Measurements from ENCODE around the gene DNAJB4. TPM values are rescaled to one million over a fixed set of nuclear protein-coding genes. Genes with fewer than 3 reads are reported as not detected.

Gene DNAJB4
- total RNA-seq (2016; rRNA removed; fragmentation: Illumina TruSeq; extraction: Trizol): 18.6 and 25.7 TPM in 2 replicates
- total RNA-seq (2016; cell fraction: cytosol; rRNA removed; fragmentation: Illumina TruSeq; extraction: Trizol; ENCODE audit: low read depth): 2.7 and 3.0 TPM in 2 replicates
- total RNA-seq (2016; cell fraction: insoluble cytoplasmic fraction; rRNA removed; fragmentation: Illumina TruSeq; extraction: Trizol): 16.9 and 25.9 TPM in 2 replicates
- 5.7 and 9.7 TPM in 2 replicates for total RNA-seq (2016; cell fraction: membrane; rRNA removed; fragmentation: Illumina TruSeq; extraction: Trizol)
- 14.1 and 15.4 TPM in 2 replicates for total RNA-seq (2016; cell fraction: nucleus; rRNA removed; fragmentation: Illumina TruSeq; extraction: Trizol)
- 3.0 and 4.4 TPM in 2 replicates for polyA plus RNA-seq (2011; rRNA removed)
- 2.3 and 2.8 TPM in 2 replicates for polyA plus RNA-seq (2011; cell fraction: cytosol; rRNA removed)
- polyA plus RNA-seq (2011; cell fraction: nucleus; rRNA removed): 4.2 and 4.7 TPM in 2 replicates
- 9.3 and 9.6 TPM in 2 replicates for polyA plus RNA-seq (2012)
- 0.76 and 1.0 TPM in 2 replicates for polyA plus RNA-seq (2016; cell fraction: cytosol; fragmentation: Illumina TruSeq; extraction: Trizol; ENCODE audit: low read depth)
- polyA plus RNA-seq (2016; cell fraction: insoluble cytoplasmic fraction; fragmentation: Illumina TruSeq; extraction: Trizol; ENCODE audit: low read depth): 17.4 and 17.8 TPM in 2 replicates
- 2.1 and 2.3 TPM in 2 replicates for polyA plus RNA-seq (2016; cell fraction: membrane; fragmentation: Illumina TruSeq; extraction: Trizol; ENCODE audit: low read depth)
- 14.1 and 15.4 TPM in 2 replicates for polyA plus RNA-seq (2016; cell fraction: nucleus; fragmentation: Illumina TruSeq; extraction: Trizol; ENCODE audit: insufficient read depth, low read depth)
- polyA minus RNA-seq (2011; rRNA and poly(A)+ RNA removed; ENCODE audit: low replicate concordance): 3.2 and 9.2 TPM in 2 replicates
- 5.0 and 5.2 TPM in 2 replicates for polyA minus RNA-seq (2011; cell fraction: cytosol; rRNA and poly(A)+ RNA removed)
- 15.8 and 16.3 TPM in 2 replicates for polyA minus RNA-seq (2011; cell fraction: nucleus; rRNA and poly(A)+ RNA removed)
- percentile 63 among the genes with signal in this experiment for Bru-seq, nascent RNA
- BruChase-seq, experiment 1, labeled RNA remaining after a 6-hour chase: percentile 73 among the genes with signal in this experiment
- percentile 80 among the genes with signal in this experiment for BruChase-seq, experiment 2, labeled RNA remaining after a 2-hour chase
- long read RNA-seq, experiment 1, transcript DNAJB4-201 (3 exons, 2,988 nt): major isoform, 5 of 7 reads
- long read RNA-seq, experiment 1, partial matches to known transcripts: 0 of 7 reads
- long read RNA-seq, experiment 1, other reads (novel, unspliced or antisense): 1 of 7 reads
- long read RNA-seq, experiment 2, partial matches to known transcripts: 0 of 3 reads
- long read RNA-seq, experiment 2, other reads (novel, unspliced or antisense): 0 of 3 reads

DNA sequence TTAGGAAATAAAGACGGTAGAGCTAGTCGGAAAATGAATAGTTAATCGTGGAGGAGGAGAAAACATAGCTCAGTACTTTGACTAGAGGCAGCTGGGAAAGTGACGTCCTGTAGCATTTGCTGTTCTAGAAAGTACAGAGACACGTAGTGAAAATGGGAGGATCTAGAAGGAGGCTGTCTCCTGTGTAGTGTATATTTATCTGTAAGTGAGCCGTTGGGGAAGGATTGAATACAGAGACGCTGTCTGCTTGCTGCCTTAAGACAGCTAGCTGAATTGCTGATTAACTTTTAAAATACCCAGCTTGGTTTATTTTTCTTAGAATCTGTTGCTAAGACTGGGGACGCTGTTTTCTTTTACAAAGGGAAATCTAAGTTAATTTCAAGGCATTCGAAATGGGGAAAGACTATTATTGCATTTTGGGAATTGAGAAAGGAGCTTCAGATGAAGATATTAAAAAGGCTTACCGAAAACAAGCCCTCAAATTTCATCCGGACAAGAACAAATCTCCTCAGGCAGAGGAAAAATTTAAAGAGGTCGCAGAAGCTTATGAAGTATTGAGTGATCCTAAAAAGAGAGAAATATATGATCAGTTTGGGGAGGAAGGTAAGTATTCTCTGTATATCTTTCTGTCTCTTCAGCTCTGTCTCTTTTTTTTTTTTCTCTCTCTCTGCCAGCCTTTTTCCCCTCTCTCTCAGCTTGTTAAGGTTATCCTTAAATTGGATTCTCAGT is at the start of gene DNAJB4:
Gene DNAJB4 (plus strand): TSS at position 221 of the 729 bp plus-strand sequence. CDS start 172 bp downstream, at position 393.
- in situ Hi-C loops (cut with HindIII; ENCODE audit: extremely low pct_ligation_motif_present, low pct_unique_long_range_greater_than_20kb) (no loop called here), intact Hi-C loops (cut with micrococcal nuclease; ENCODE audit: unreplicated experiment) (loop anchor here (1.0 to 2.0 kb wide), 3 partner anchors 14 to 40 kb away; partner anchors contain the start of genes FUBP1 and GIPC2)
- Histone ChIP-seq H3K9ac (ENCODE audit: insufficient read depth, low read depth, low read length) (peak within 1 kb of the TSS; percentile 76), H2AFZ (ENCODE audit: low read length) (peak within 1 kb of the TSS; percentile 91), H4K20me1 (ENCODE audit: insufficient read depth, low read length) (no peaks in the 10 kb centered on the region; the same call in none of the 2 replicates), H3K36me3 (replicated peaks in 1 of 2; ENCODE audit: control insufficient read depth in 1 of 2, insufficient read depth in 2 of 2, low read length in 2 of 2) (no peaks in the 10 kb centered on the region), H3K9me3 (ENCODE audit: low read length) (no peaks in the 10 kb centered on the region), H3K27ac (ENCODE audit: extremely low read length, insufficient read depth, low read length) (peak within 1 kb of the TSS; percentile 97), H3K4me3 (replicated peaks in 1 of 3; ENCODE audit: insufficient read depth in 1 of 3, low read depth in 2 of 3, low read length in 3 of 3) (peak within 1 kb of the TSS; percentile 60 to 71 (median 62); a peak in 5 of 6 replicates), H3K27me3 (ENCODE audit: control insufficient read depth in 1 of 2, insufficient read depth in 2 of 2, low read length in 2 of 2) (no peaks in the 10 kb centered on the region), H3K79me2 (ENCODE audit: insufficient read depth, low read length) (peaks cover 46% of the 10 kb centered on the region), H3K4me1 (ENCODE audit: insufficient read depth, low read length) (peaks cover 60% of the 10 kb centered on the region), H3K4me2 (ENCODE audit: low read depth, low read length) (peak within 1 kb of the TSS; percentile 79)
- TSS peak; percentile 74 for BruUV-seq (replicated peaks)
- ChIA-PET POLR2A (interaction anchor here (0.6 to 9.1 kb wide), 24 partner anchors 8 to 324 kb away, joined by 3 to 161 read pairs (median 5); partner anchors contain the start of genes FUBP1, GIPC2, NEXN and USP33), CTCF (ENCODE audit: low intra/inter-chr PET ratio, low total read pairs) (interaction anchor here (0.6 kb wide), 1 partner anchor 109 kb away, joined by 3 read pairs; no protein-coding TSS in a partner anchor)
- peak; percentile 82 for FAIRE-seq
- ATAC-seq: peak; percentile 99
- 1% methylated on average over 12 of the region's 12 CpGs for WGBS (ENCODE audit: low lambda C conversion rate)
- DNase-seq (ENCODE audit: low spot score): peak; percentile 95
- TF ChIP-seq HNRNPK (IDR thresholded peaks at IDR 0.05; ENCODE audit: low read depth, low read length, poor library complexity, severe bottlenecking) (no peak), SKI (IDR thresholded peaks at IDR 0.05; ENCODE audit: partially characterized antibody) (no peak), CREM (IDR thresholded peaks at IDR 0.05) (peak; percentile 57; the same call in 1 of the 2 replicates), CREM (CRISPR knock-in tag; IDR thresholded peaks at IDR 0.05) (no peak), FOXA1 (IDR thresholded peaks at IDR 0.05) (no peak), FOXA1 (CRISPR knock-in tag; IDR thresholded peaks at IDR 0.05) (no peak), MIER3 (CRISPR knock-in tag; IDR thresholded peaks at IDR 0.05; ENCODE audit: borderline replicate concordance) (no peak), ZNF879 (CRISPR knock-in tag; IDR thresholded peaks at IDR 0.05) (no peak)
- TF ChIP-seq, protein P1, sequence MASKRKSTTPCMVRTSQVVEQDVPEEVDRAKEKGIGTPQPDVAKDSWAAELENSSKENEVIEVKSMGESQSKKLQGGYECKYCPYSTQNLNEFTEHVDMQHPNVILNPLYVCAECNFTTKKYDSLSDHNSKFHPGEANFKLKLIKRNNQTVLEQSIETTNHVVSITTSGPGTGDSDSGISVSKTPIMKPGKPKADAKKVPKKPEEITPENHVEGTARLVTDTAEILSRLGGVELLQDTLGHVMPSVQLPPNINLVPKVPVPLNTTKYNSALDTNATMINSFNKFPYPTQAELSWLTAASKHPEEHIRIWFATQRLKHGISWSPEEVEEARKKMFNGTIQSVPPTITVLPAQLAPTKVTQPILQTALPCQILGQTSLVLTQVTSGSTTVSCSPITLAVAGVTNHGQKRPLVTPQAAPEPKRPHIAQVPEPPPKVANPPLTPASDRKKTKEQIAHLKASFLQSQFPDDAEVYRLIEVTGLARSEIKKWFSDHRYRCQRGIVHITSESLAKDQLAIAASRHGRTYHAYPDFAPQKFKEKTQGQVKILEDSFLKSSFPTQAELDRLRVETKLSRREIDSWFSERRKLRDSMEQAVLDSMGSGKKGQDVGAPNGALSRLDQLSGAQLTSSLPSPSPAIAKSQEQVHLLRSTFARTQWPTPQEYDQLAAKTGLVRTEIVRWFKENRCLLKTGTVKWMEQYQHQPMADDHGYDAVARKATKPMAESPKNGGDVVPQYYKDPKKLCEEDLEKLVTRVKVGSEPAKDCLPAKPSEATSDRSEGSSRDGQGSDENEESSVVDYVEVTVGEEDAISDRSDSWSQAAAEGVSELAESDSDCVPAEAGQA (IDR thresholded peaks at IDR 0.05; ENCODE audit: low read depth): no peak
- TF ChIP-seq, protein P1 (CRISPR knock-in tag; IDR thresholded peaks at IDR 0.05; ENCODE audit: borderline replicate concordance): no peak
